ENCODE measurements around the gene ALOX12.

ALOX12 gene

GRCh38 chr17:7011942-7012254, 16.0 kb downstream of the ALOX12 start:
- no peak overlapping the region for H2BK5ac ChIP-seq (ENCODE audit: low read length)
- H3K4me3 ChIP-seq (ENCODE audit: low read length), result peak overlapping the region; percentile 57
- H2BK120ac ChIP-seq (ENCODE audit: low read depth, low read length), result no peak overlapping the region
- no peak for DNase-seq
- H3K36me3 ChIP-seq (ENCODE audit: control insufficient read depth, insufficient read depth, low read length), result no peaks in the 10 kb centered on the region
- H2AK5ac ChIP-seq (ENCODE audit: low read length), result no peak overlapping the region
- H3K4me2 ChIP-seq (ENCODE audit: low read length), result peak overlapping the region; percentile 60
- no peak overlapping the region for H2BK15ac ChIP-seq (replicated peaks; ENCODE audit: low read depth)
- peaks cover 24% of the 10 kb centered on the region for H3K79me1 ChIP-seq (ENCODE audit: low read length)
- H3K4ac ChIP-seq (ENCODE audit: low read depth, low read length), result no peak overlapping the region
- WGBS (ENCODE audit: extremely low coverage, insufficient coverage, low lambda C conversion rate), result no CpG with 5 or more reads among the region's 6 CpGs
- H3K79me2 ChIP-seq (ENCODE audit: control insufficient read depth, insufficient read depth, low read length), result peaks cover 23% of the 10 kb centered on the region
- no peaks in the 10 kb centered on the region for H3K27me3 ChIP-seq (ENCODE audit: insufficient read depth, low read length, poor library complexity)
- H4K8ac ChIP-seq (ENCODE audit: low read depth, low read length), result no peak overlapping the region
- peak overlapping the region; percentile 95 for H3K9ac ChIP-seq (ENCODE audit: low read length)
- no peak overlapping the region for H3K18ac ChIP-seq (ENCODE audit: low read length)
- H3K27ac ChIP-seq (ENCODE audit: low read depth, low read length), result no peak overlapping the region
- H3K4me1 ChIP-seq (ENCODE audit: control insufficient read depth, low read depth, low read length), result peaks cover 6% of the 10 kb centered on the region
- H3K23ac ChIP-seq (ENCODE audit: low read length), result no peak overlapping the region
- no peak overlapping the region for H4K5ac ChIP-seq (ENCODE audit: low read length)
- H3K56ac ChIP-seq (ENCODE audit: low read length), result peak overlapping the region; percentile 75

- no peak overlapping the region for H4K5ac ChIP-seq (ENCODE audit: low read length)
- H3K36me3 ChIP-seq (ENCODE audit: control insufficient read depth, insufficient read depth, low read length), result no peaks in the 10 kb centered on the region
- H3K4me2 ChIP-seq (ENCODE audit: low read length), result peak overlapping the region; percentile 98
- DNase-seq, result peak; percentile 97
- peaks cover 24% of the 10 kb centered on the region for H3K79me1 ChIP-seq (ENCODE audit: low read length)
- no peak overlapping the region for H3K23ac ChIP-seq (ENCODE audit: low read length)
- H3K9ac ChIP-seq (ENCODE audit: low read length), result peak overlapping the region; percentile 95
- H3K4me1 ChIP-seq (ENCODE audit: control insufficient read depth, low read depth, low read length), result peaks cover 6% of the 10 kb centered on the region
- no CpG with 5 or more reads among the region's 75 CpGs for WGBS (ENCODE audit: extremely low coverage, insufficient coverage, low lambda C conversion rate)
- H4K8ac ChIP-seq (ENCODE audit: low read depth, low read length), result no peak overlapping the region
- H2AK5ac ChIP-seq (ENCODE audit: low read length), result no peak overlapping the region
- H3K27ac ChIP-seq (ENCODE audit: low read depth, low read length), result peak overlapping the region; percentile 92
- no peak overlapping the region for H2BK5ac ChIP-seq (ENCODE audit: low read length)
- no peaks in the 10 kb centered on the region for H3K27me3 ChIP-seq (ENCODE audit: insufficient read depth, low read length, poor library complexity)
- peak overlapping the region; percentile 31 for H2BK120ac ChIP-seq (ENCODE audit: low read depth, low read length)
- H3K18ac ChIP-seq (ENCODE audit: low read length), result peak overlapping the region; percentile 62
- peak overlapping the region; percentile 90 for H3K4ac ChIP-seq (ENCODE audit: low read depth, low read length)
- peak overlapping the region; percentile 92 for H3K56ac ChIP-seq (ENCODE audit: low read length)
- H3K4me3 ChIP-seq (ENCODE audit: low read length), result peak overlapping the region; percentile 51
- H3K79me2 ChIP-seq (ENCODE audit: control insufficient read depth, insufficient read depth, low read length), result peaks cover 23% of the 10 kb centered on the region
- H2BK15ac ChIP-seq (replicated peaks; ENCODE audit: low read depth), result no peak overlapping the region
Measured at GRCh38 chr17:7014261-7014994, 18.6 kb downstream of the ALOX12 start.

GRCh38 chr17:7014995-7015958, 19.4 kb downstream of the ALOX12 start:
- H3K4me3 ChIP-seq (ENCODE audit: low read length), result peak overlapping the region; percentile 82
- peak overlapping the region; percentile 85 for H3K4me2 ChIP-seq (ENCODE audit: low read length)
- no peak overlapping the region for H2BK5ac ChIP-seq (ENCODE audit: low read length)
- peak overlapping the region; percentile 93 for H3K9ac ChIP-seq (ENCODE audit: low read length)
- H3K27me3 ChIP-seq (ENCODE audit: insufficient read depth, low read length, poor library complexity), result no peaks in the 10 kb centered on the region
- no peak overlapping the region for H2BK15ac ChIP-seq (replicated peaks; ENCODE audit: low read depth)
- H3K36me3 ChIP-seq (ENCODE audit: control insufficient read depth, insufficient read depth, low read length), result no peaks in the 10 kb centered on the region
- H3K18ac ChIP-seq (ENCODE audit: low read length), result peak overlapping the region; percentile 55
- no peak overlapping the region for H2BK120ac ChIP-seq (ENCODE audit: low read depth, low read length)
- no CpG with 5 or more reads among the region's 56 CpGs for WGBS (ENCODE audit: extremely low coverage, insufficient coverage, low lambda C conversion rate)
- no peak overlapping the region for H4K5ac ChIP-seq (ENCODE audit: low read length)
- peak; percentile 42 for DNase-seq
- H3K23ac ChIP-seq (ENCODE audit: low read length), result peak overlapping the region; percentile 91
- H4K8ac ChIP-seq (ENCODE audit: low read depth, low read length), result no peak overlapping the region
- peaks cover 8% of the 10 kb centered on the region for H3K4me1 ChIP-seq (ENCODE audit: control insufficient read depth, low read depth, low read length)
- H3K56ac ChIP-seq (ENCODE audit: low read length), result peak overlapping the region; percentile 96
- peak overlapping the region; percentile 66 for H3K4ac ChIP-seq (ENCODE audit: low read depth, low read length)
- H2AK5ac ChIP-seq (ENCODE audit: low read length), result no peak overlapping the region
- peaks cover 23% of the 10 kb centered on the region for H3K79me2 ChIP-seq (ENCODE audit: control insufficient read depth, insufficient read depth, low read length)
- peak overlapping the region; percentile 7 for H3K27ac ChIP-seq (ENCODE audit: low read depth, low read length)
- H3K79me1 ChIP-seq (ENCODE audit: low read length), result peaks cover 20% of the 10 kb centered on the region

GRCh38 chr17:7016418-7016817, 20.6 kb downstream of the ALOX12 start:
- Histone ChIP-seq H3K36me3 (ENCODE audit: control insufficient read depth, insufficient read depth, low read length) (no peaks in the 10 kb centered on the region), H3K18ac (ENCODE audit: low read length) (no peak overlapping the region), H3K4ac (ENCODE audit: low read depth, low read length) (no peak overlapping the region), H3K4me1 (ENCODE audit: control insufficient read depth, low read depth, low read length) (peaks cover 9% of the 10 kb centered on the region), H2BK15ac (replicated peaks; ENCODE audit: low read depth) (no peak overlapping the region), H2AK5ac (ENCODE audit: low read length) (no peak overlapping the region), H2BK5ac (ENCODE audit: low read length) (no peak overlapping the region), H2BK120ac (ENCODE audit: low read depth, low read length) (no peak overlapping the region), H3K56ac (ENCODE audit: low read length) (no peak overlapping the region), H4K8ac (ENCODE audit: low read depth, low read length) (no peak overlapping the region), H3K4me3 (ENCODE audit: low read length) (no peak overlapping the region), H3K27me3 (ENCODE audit: insufficient read depth, low read length, poor library complexity) (no peaks in the 10 kb centered on the region), H3K4me2 (ENCODE audit: low read length) (no peak overlapping the region), H3K9ac (ENCODE audit: low read length) (no peak overlapping the region), H3K27ac (ENCODE audit: low read depth, low read length) (no peak overlapping the region), H4K5ac (ENCODE audit: low read length) (no peak overlapping the region), H3K23ac (ENCODE audit: low read length) (no peak overlapping the region), H3K79me1 (ENCODE audit: low read length) (peaks cover 11% of the 10 kb centered on the region), H3K79me2 (ENCODE audit: control insufficient read depth, insufficient read depth, low read length) (peaks cover 15% of the 10 kb centered on the region)
- DNase-seq, result no peak
- WGBS (ENCODE audit: extremely low coverage, insufficient coverage, low lambda C conversion rate), result no CpG with 5 or more reads among the region's 3 CpGs

- Histone ChIP-seq H3K4me2 (ENCODE audit: low read length) (no peak overlapping the region), H3K27ac (ENCODE audit: low read depth, low read length) (no peak overlapping the region), H3K36me3 (ENCODE audit: control insufficient read depth, insufficient read depth, low read length) (no peaks in the 10 kb centered on the region), H3K27me3 (ENCODE audit: insufficient read depth, low read length, poor library complexity) (no peaks in the 10 kb centered on the region), H3K9ac (ENCODE audit: low read length) (no peak overlapping the region), H3K4me1 (ENCODE audit: control insufficient read depth, low read depth, low read length) (peaks cover 11% of the 10 kb centered on the region), H3K18ac (ENCODE audit: low read length) (no peak overlapping the region), H3K4ac (ENCODE audit: low read depth, low read length) (no peak overlapping the region), H4K8ac (ENCODE audit: low read depth, low read length) (no peak overlapping the region), H2AK5ac (ENCODE audit: low read length) (no peak overlapping the region), H3K4me3 (ENCODE audit: low read length) (no peak overlapping the region), H3K79me2 (ENCODE audit: control insufficient read depth, insufficient read depth, low read length) (peaks cover 9% of the 10 kb centered on the region), H2BK120ac (ENCODE audit: low read depth, low read length) (no peak overlapping the region), H3K23ac (ENCODE audit: low read length) (no peak overlapping the region), H4K5ac (ENCODE audit: low read length) (no peak overlapping the region), H2BK15ac (replicated peaks; ENCODE audit: low read depth) (no peak overlapping the region), H2BK5ac (ENCODE audit: low read length) (no peak overlapping the region), H3K79me1 (ENCODE audit: low read length) (peaks cover 9% of the 10 kb centered on the region), H3K56ac (ENCODE audit: low read length) (no peak overlapping the region)
- no peak for DNase-seq
- WGBS (ENCODE audit: extremely low coverage, insufficient coverage, low lambda C conversion rate), result no CpG with 5 or more reads among the region's 20 CpGs
Measured at GRCh38 chr17:7016886-7017826, 21.3 kb downstream of the ALOX12 start.
